A204.1 (cell line): ENCODE data around the gene RAVER1.
"Not testable (repeated sequence)": the region's sequence is repeated elsewhere in the genome, so short reads cannot be mapped to it uniquely, and the experiment has no call there.

Experiments
- FAIRE-seq: peaks from 2 replicates; lab custom pipeline; 2012; peaks lifted over from hg19 to GRCh38; lab: Jason Lieb, UNC

Gene RAVER1

GRCh38 chr19:10290357-10290875 is 42.9 kb downstream of the RAVER1 start:
- FAIRE-seq: no peak

DNA sequence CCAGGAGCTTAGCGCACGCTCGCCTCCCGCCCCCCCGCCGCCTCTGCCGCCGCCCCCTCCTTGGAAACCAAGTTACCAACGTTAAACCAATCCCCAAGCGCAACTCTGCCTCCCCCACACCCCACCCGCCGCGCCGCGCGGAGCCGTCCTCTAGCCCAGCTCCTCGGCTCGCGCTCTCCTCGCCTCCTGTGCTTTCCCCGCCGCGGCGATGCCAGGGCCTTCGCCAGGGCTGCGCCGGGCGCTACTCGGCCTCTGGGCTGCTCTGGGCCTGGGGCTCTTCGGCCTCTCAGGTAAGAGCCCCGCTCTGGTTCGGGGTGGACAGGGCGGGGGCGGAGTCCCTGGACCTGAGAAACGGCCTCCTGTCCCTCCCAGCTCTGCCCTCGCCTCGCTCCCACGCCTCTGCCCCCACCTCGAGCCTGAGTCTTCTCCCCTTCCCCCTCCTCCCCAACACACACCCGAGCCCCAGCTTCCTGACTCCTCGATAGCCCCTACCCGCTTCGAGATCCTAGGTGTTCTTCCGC is 43.4 kb downstream of the RAVER1 start, which contains the start of gene ICAM5:
Gene ICAM5, plus strand, starts transcription at position 117 of the 521 bp plus-strand sequence. Its CDS starts 92 bp downstream, at position 209.
- FAIRE-seq: no peak

GRCh38 chr19:10289167-10289835 is 44.0 kb downstream of the RAVER1 start:
- FAIRE-seq: no peak

GRCh38 chr19:10288662-10289166 is 44.6 kb downstream of the RAVER1 start:
- FAIRE-seq: no peak

DNA sequence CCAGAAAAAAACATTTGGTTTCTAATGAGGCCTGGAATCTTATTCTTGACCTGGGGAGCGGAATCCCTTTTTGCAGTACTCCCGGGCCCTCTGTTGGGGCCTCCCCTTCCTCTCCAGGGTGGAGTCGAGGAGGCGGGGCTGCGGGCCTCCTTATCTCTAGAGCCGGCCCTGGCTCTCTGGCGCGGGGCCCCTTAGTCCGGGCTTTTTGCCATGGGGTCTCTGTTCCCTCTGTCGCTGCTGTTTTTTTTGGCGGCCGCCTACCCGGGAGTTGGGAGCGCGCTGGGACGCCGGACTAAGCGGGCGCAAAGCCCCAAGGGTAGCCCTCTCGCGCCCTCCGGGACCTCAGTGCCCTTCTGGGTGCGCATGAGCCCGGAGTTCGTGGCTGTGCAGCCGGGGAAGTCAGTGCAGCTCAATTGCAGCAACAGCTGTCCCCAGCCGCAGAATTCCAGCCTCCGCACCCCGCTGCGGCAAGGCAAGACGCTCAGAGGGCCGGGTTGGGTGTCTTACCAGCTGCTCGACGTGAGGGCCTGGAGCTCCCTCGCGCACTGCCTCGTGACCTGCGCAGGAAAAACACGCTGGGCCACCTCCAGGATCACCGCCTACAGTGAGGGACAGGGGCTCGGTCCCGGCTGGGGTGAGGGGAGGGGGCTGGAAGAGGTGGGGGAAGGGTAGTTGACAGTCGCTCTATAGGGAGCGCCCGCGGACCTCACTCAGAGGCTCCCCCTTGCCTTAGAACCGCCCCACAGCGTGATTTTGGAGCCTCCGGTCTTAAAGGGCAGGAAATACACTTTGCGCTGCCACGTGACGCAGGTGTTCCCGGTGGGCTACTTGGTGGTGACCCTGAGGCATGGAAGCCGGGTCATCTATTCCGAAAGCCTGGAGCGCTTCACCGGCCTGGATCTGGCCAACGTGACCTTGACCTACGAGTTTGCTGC is 46.3 kb downstream of the RAVER1 start, which contains the start of gene ICAM4:
Gene ICAM4, plus strand, starts transcription at position 153 of the 935 bp plus-strand sequence. Its CDS starts 58 bp downstream, at position 211.
- FAIRE-seq: no peak

DNA sequence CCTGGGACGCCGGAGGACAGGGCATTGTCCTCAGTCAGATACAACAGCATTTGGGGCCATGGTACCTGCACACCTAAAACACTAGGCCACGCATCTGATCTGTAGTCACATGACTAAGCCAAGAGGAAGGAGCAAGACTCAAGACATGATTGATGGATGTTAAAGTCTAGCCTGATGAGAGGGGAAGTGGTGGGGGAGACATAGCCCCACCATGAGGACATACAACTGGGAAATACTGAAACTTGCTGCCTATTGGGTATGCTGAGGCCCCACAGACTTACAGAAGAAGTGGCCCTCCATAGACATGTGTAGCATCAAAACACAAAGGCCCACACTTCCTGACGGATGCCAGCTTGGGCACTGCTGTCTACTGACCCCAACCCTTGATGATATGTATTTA is 47.9 kb downstream of the RAVER1 start:
- no peak for FAIRE-seq

- FAIRE-seq: no peak
Observed at GRCh38 chr19:10284960-10285278, 48.4 kb downstream of the RAVER1 start.

GRCh38 chr19:10284065-10284959 is 49.0 kb downstream of the RAVER1 start:
- FAIRE-seq: no peak

GRCh38 chr19:10283301-10284064 is 49.8 kb downstream of the RAVER1 start:
- FAIRE-seq: no peak

- FAIRE-seq: not testable (repeated sequence)
Observed at GRCh38 chr19:10282043-10282442, 51.3 kb downstream of the RAVER1 start.

GRCh38 chr19:10279737-10280442 is 53.4 kb downstream of the RAVER1 start:
- no peak for FAIRE-seq

GRCh38 chr19:10278935-10279334 is 54.4 kb downstream of the RAVER1 start:
- no peak for FAIRE-seq

- FAIRE-seq: no peak
Observed at GRCh38 chr19:10277795-10278589, 55.3 kb downstream of the RAVER1 start.

GRCh38 chr19:10274589-10274988 is 58.7 kb downstream of the RAVER1 start:
- no peak for FAIRE-seq

GRCh38 chr19:10271543-10272086 is 61.7 kb downstream of the RAVER1 start:
- no peak for FAIRE-seq

DNA sequence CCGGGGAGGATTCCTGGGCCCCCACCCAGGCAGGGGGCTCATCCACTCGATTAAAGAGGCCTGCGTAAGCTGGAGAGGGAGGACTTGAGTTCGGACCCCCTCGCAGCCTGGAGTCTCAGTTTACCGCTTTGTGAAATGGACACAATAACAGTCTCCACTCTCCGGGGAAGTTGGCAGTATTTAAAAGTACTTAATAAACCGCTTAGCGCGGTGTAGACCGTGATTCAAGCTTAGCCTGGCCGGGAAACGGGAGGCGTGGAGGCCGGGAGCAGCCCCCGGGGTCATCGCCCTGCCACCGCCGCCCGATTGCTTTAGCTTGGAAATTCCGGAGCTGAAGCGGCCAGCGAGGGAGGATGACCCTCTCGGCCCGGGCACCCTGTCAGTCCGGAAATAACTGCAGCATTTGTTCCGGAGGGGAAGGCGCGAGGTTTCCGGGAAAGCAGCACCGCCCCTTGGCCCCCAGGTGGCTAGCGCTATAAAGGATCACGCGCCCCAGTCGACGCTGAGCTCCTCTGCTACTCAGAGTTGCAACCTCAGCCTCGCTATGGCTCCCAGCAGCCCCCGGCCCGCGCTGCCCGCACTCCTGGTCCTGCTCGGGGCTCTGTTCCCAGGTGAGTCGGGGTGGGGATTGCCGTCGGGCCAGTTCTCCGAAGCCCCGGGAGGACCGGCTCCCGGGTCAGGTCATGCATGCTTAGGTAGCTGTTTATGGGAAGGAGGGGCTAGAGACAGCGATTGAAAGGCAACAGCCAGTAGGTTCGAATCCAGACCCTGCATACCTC is 62.5 kb downstream of the RAVER1 start, which contains the start of gene ICAM1:
Gene ICAM1, plus strand, starts transcription at position 505 of the 779 bp plus-strand sequence. Its CDS starts 40 bp downstream, at position 545.
- FAIRE-seq: no peak

- FAIRE-seq: no peak
Observed at GRCh38 chr19:10270180-10270615, 63.1 kb downstream of the RAVER1 start.
